A673 (cell line): ENCODE results near the gene UGT1A7. TPM values are rescaled to one million over a fixed set of nuclear protein-coding genes. Genes with fewer than 3 reads are reported as not detected.

Source experiments
- BruUV-seq: library from RNA; stranded (reverse); fragments of 400-500 nt; replicated peaks from 2 replicates; lab custom pipeline; 2021; lab: Mats Ljungman, UMichigan
- CTCF ChIA-PET: fragments of 300-600 bp; sonication (Branson Sonifier 250); formaldehyde crosslinking; loops from one replicate; lab custom pipeline; 2022; ENCODE audit warnings: antibody characterized with exemption; lab: Charles Lee
- POLR2A ChIA-PET: fragments of 300-600 bp; sonication (Branson Sonifier 250); formaldehyde crosslinking; loops from one replicate; lab custom pipeline; 2022; ENCODE audit warnings: antibody characterized with exemption; ENCODE audit not compliant: low non-redundant PET; lab: Charles Lee
- DNase-seq: peaks from one replicate; pipeline ENCODE4 v3.0.0-alpha.2; 2015; ENCODE audit warnings: low spot score
- H3K27ac ChIP-seq: fragments of 200-600 bp; sonication (generic); 2 replicates; pipeline ENCODE4 v1.5.1; 2016; ENCODE audit warnings: mixed run types, low read depth, mild to moderate bottlenecking, mixed read lengths, antibody characterized with exemption, low read length; ENCODE audit not compliant: poor library complexity, severe bottlenecking
- H3K27me3 ChIP-seq: fragments of 200-600 bp; sonication (generic); replicated peaks from 2 replicates; pipeline ENCODE4 v1.6.1; 2017; ENCODE audit warnings: mixed run types, low read depth, mild to moderate bottlenecking, mixed read lengths, antibody characterized with exemption, low read length; ENCODE audit not compliant: insufficient read depth, poor library complexity
- H3K36me3 ChIP-seq: fragments of 200-600 bp; sonication (generic); 2 replicates; pipeline ENCODE4 v1.6.1; 2016; ENCODE audit warnings: mixed run types, mild to moderate bottlenecking, mixed read lengths, antibody characterized with exemption, low read length; ENCODE audit not compliant: insufficient read depth, poor library complexity, severe bottlenecking
- H3K4me1 ChIP-seq: fragments of 200-600 bp; sonication (generic); 2 replicates; pipeline ENCODE4 v1.6.1; 2017; ENCODE audit warnings: mixed run types, mild to moderate bottlenecking, mixed read lengths, antibody characterized with exemption, low read length; ENCODE audit not compliant: insufficient read depth, poor library complexity, severe bottlenecking
- H3K4me3 ChIP-seq: fragments of 200-600 bp; sonication (generic); 2 replicates; pipeline ENCODE4 v1.5.1; 2016; ENCODE audit warnings: low read depth, mixed run types, mild to moderate bottlenecking, mixed read lengths, low read length; ENCODE audit not compliant: poor library complexity, severe bottlenecking
- H3K9me3 ChIP-seq: fragments of 200-600 bp; sonication (generic); 2 replicates; pipeline ENCODE4 v1.6.1; 2016; ENCODE audit warnings: mixed run types, low read depth, mild to moderate bottlenecking, mixed read lengths, antibody characterized with exemption, low read length; ENCODE audit not compliant: poor library complexity, severe bottlenecking
- EZH2 ChIP-seq: fragments of 200-600 bp; sonication (generic); IDR thresholded peaks from 2 replicates; pipeline ENCODE4 v1.6.1; 2017; ENCODE audit warnings: borderline replicate concordance, low read depth, mild to moderate bottlenecking, mixed read lengths, antibody characterized with exemption, low read length; ENCODE audit not compliant: poor library complexity, severe bottlenecking
- intact Hi-C: fragments of 100-400 bp; cut with micrococcal nuclease; formaldehyde crosslinking; loops from one replicate; pipeline ENCODE4 v1.10.0; 2022; ENCODE audit not compliant: unreplicated experiment
- total RNA-seq: library from RNA; stranded (reverse); gene quantifications from 2 replicates; pipeline ENCODE4 v1.2.3, GENCODE V29; 2021
- TF ChIP-seq, protein P1 (sequence below): fragments of 300-800, 200-600 bp; sonication (generic); conservative IDR thresholded peaks from 2 replicates; pipeline ENCODE4 v1.5.1; 2017; ENCODE audit warnings: low read depth, mild to moderate bottlenecking, antibody characterized with exemption, low read length, moderate library complexity, mixed read lengths

The UGT1A7 gene
- total RNA-seq, 1 experiment from 2014 or later: not detected

DNA sequence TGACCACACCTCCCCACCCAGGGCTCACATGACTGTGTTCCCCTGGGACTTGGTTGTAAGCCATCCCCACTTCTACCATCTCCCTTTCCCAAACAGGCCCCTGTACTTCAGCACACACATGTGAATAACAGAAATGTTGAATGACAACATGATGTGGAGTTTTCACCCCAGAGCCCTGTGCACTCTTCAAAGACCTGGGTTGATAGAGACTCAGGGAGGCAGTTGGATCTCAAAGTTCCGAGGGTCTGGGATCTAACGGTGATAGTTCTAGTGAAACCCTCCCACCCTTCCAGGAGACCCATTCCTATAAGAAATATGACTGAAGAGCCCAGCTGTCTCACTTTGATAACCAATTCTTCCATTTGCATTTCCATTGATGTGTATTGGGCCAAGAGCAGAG, 96.3 kb downstream of the UGT1A7 start, which contains the start of gene MROH2A:
Gene MROH2A, plus strand, starts transcription at position 301 of the 400 bp plus-strand sequence. CDS start 1,029 bp downstream, outside the sequence.
- no peaks in the 10 kb centered on the region for H3K36me3 ChIP-seq
- intact Hi-C loops: no loop called here
- H3K27me3 ChIP-seq: no peaks in the 10 kb centered on the region
- H3K27ac ChIP-seq: no peak within 1 kb of the TSS
- no peak for DNase-seq
- H3K4me1 ChIP-seq: no peaks in the 10 kb centered on the region
- POLR2A ChIA-PET: no interaction called here
- BruUV-seq: no TSS peak
- no peak within 1 kb of the TSS for H3K4me3 ChIP-seq
- H3K9me3 ChIP-seq: no peaks in the 10 kb centered on the region
- CTCF ChIA-PET: no interaction called here
- TF ChIP-seq EZH2: no peak
- TF ChIP-seq, protein P1, sequence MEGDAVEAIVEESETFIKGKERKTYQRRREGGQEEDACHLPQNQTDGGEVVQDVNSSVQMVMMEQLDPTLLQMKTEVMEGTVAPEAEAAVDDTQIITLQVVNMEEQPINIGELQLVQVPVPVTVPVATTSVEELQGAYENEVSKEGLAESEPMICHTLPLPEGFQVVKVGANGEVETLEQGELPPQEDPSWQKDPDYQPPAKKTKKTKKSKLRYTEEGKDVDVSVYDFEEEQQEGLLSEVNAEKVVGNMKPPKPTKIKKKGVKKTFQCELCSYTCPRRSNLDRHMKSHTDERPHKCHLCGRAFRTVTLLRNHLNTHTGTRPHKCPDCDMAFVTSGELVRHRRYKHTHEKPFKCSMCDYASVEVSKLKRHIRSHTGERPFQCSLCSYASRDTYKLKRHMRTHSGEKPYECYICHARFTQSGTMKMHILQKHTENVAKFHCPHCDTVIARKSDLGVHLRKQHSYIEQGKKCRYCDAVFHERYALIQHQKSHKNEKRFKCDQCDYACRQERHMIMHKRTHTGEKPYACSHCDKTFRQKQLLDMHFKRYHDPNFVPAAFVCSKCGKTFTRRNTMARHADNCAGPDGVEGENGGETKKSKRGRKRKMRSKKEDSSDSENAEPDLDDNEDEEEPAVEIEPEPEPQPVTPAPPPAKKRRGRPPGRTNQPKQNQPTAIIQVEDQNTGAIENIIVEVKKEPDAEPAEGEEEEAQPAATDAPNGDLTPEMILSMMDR: no peak

DNA sequence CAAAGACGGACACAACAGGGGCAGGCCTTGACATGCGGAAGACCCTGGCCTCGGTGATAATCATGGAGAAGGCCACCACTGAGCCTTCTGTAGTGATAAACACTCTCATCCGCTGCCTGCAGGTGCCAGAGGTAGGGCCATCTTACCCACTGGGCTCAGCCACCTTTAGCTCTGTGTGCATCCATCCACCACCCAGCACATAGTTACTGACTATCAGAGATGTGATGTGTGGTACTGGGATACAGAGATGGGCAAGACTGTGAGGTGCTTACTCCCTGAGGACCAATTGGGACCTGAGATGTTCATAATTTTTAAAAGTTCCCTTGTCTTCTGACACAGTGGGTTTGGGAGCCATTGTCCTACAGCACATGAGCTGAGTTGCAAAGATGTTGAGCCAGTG, 98.0 kb downstream of the UGT1A7 start:
- CTCF ChIA-PET: no interaction called here

DNA sequence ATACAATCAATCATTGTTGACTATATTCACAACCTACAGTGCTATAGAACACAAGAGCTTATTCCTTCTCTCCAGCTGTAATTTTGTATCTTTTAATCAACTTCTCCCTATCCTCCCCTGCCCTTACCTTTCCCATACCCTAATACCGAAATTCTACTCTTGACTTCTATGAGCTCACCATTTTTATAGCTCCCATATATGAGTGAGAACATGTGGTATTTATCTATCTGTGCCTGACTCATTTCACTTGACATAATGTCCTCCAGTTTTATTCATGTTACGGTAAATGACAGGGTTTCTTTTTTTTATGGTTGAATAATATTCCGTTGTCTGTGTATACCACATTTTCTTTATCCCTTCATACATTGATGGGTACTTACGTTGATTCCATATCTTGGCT, 99.1 kb downstream of the UGT1A7 start:
- POLR2A ChIA-PET: no interaction called here
- DNase-seq: no peak
- Histone ChIP-seq H3K4me1 (no peaks in the 10 kb centered on the region), H3K9me3 (no peaks in the 10 kb centered on the region), H3K36me3 (no peaks in the 10 kb centered on the region), H3K27ac (no peak overlapping the region), H3K4me3 (no peak overlapping the region), H3K27me3 (no peaks in the 10 kb centered on the region)
- BruUV-seq: no TSS peak
- TF ChIP-seq, protein P1: no peak
- no peak for TF ChIP-seq EZH2
- intact Hi-C loops: no loop called here
- CTCF ChIA-PET: no interaction called here

More for the DNA sequence above, 98.0 kb downstream of the UGT1A7 start:
- Histone ChIP-seq H3K36me3 (no peaks in the 10 kb centered on the region), H3K9me3 (no peaks in the 10 kb centered on the region), H3K27ac (no peak overlapping the region), H3K4me3 (no peak overlapping the region), H3K4me1 (no peaks in the 10 kb centered on the region), H3K27me3 (no peaks in the 10 kb centered on the region)
- POLR2A ChIA-PET: no interaction called here
- TF ChIP-seq, protein P1: no peak
- TF ChIP-seq EZH2: no peak
- no peak for DNase-seq
- intact Hi-C loops: no loop called here
- BruUV-seq: no TSS peak
